Uterus (tissue), 2 donors: ENCODE results near the gene ATP11A.

Experiments
- POLR2A ChIP-seq, 2 donors: fragments of 450-650 bp; IDR thresholded peaks; one replicate each; pipeline ENCODE4 v1.6.1; 2016; ENCODE audit warnings: antibody characterized with exemption in 2 of 2, mild to moderate bottlenecking in 1 of 2, moderate library complexity in 1 of 2
- TF ChIP-seq, protein P1 (sequence below), 4 experiments: fragments of 200-600 bp in 2 of 4; fragments of 450-650 bp in 2 of 4; sonication (generic) in 2 of 4; IDR thresholded peaks; one replicate each; pipeline ENCODE4 v1.5.1; 2016 to 2019; ENCODE audit warnings: antibody characterized with exemption in 4 of 4, mild to moderate bottlenecking in 2 of 4, moderate library complexity in 1 of 4

DNA sequence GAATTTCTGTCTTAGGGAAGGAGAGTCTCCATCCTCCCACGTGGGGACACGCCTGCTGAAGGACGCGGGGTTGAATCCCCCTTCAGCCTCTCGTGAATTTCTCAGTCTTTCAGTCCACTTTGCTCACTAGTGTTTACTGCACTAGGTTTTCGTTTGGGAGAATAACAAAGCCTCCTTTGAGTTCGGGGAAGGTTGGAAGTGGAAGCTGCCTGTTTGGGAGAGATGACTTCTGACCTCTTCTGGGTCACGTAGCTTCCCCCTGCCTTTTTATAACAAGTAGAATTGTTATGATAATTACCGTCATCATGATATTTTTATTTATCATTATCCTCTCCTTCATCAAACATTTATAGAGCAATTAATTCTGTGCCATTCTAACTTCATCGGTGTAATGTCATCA is 60.7 kb downstream of the ATP11A start:
- TF ChIP-seq, protein P1, sequence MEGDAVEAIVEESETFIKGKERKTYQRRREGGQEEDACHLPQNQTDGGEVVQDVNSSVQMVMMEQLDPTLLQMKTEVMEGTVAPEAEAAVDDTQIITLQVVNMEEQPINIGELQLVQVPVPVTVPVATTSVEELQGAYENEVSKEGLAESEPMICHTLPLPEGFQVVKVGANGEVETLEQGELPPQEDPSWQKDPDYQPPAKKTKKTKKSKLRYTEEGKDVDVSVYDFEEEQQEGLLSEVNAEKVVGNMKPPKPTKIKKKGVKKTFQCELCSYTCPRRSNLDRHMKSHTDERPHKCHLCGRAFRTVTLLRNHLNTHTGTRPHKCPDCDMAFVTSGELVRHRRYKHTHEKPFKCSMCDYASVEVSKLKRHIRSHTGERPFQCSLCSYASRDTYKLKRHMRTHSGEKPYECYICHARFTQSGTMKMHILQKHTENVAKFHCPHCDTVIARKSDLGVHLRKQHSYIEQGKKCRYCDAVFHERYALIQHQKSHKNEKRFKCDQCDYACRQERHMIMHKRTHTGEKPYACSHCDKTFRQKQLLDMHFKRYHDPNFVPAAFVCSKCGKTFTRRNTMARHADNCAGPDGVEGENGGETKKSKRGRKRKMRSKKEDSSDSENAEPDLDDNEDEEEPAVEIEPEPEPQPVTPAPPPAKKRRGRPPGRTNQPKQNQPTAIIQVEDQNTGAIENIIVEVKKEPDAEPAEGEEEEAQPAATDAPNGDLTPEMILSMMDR (IDR thresholded peaks at IDR 0.05) = no peak
- TF ChIP-seq POLR2A (IDR thresholded peaks at IDR 0.05) = no peak
